ENCODE results near the gene RPRD1B.

Gene RPRD1B

DNA sequence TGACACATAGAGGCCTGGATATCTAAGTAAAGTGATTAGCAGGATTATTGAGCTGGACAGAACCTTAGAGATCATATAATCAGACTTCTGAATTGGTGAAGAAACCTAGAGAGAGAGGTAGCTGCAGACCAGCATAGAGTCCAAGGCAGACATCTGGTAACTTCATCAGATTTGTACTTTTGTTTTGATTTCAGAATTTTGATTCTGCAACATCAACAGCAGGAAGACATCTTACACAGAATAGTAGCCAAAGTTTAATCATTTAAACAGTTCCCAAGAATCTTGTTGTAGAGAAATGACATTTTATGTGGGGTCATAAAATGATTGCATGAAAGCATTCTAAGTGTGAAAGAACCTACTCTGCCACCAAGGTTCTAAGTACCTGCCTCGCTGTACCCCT lies 39.4 kb downstream of the RPRD1B start:
- no peak for DNase-seq (ENCODE audit: low read depth in 2 of 3, low spot score in 2 of 3)

DNA sequence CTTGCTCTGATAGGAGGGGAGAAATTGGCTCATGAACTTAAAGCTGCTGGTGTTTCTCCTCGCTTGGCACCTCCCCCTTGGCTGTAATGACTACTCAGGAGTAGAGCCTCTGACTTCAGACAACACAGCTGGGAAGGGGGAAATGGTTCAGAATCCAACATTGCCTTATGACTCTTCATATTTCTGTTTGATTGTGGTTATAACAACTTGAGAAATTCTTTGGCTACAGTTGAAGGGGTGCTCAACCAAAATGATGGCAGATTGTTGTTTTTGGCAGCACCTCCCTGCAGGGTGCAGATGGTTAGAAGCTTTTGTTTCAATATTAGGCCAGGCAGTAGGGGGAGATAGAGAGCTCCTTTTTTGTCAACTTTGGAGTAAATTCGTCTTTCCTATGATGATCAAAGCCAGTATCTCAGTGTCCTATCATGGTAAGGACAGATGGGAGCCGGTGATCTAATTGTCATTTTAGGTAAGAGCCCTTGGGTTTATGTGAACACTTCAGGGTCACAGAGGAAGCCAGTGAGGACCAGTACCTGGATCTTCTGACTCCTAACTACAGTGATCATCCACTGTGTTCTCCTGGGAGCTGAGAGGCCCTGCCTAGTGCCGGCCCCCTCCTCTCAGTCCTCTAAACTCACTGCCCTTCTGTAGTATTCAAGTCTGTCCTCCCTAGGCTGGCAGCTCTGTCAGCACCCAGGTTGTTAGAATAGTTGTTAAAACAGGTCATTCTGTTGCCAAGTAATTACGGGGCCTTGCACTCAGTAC lies 39.9 kb downstream of the RPRD1B start:
- DNase-seq (ENCODE audit: low read depth in 2 of 3, low spot score in 2 of 3) = no peak

DNA sequence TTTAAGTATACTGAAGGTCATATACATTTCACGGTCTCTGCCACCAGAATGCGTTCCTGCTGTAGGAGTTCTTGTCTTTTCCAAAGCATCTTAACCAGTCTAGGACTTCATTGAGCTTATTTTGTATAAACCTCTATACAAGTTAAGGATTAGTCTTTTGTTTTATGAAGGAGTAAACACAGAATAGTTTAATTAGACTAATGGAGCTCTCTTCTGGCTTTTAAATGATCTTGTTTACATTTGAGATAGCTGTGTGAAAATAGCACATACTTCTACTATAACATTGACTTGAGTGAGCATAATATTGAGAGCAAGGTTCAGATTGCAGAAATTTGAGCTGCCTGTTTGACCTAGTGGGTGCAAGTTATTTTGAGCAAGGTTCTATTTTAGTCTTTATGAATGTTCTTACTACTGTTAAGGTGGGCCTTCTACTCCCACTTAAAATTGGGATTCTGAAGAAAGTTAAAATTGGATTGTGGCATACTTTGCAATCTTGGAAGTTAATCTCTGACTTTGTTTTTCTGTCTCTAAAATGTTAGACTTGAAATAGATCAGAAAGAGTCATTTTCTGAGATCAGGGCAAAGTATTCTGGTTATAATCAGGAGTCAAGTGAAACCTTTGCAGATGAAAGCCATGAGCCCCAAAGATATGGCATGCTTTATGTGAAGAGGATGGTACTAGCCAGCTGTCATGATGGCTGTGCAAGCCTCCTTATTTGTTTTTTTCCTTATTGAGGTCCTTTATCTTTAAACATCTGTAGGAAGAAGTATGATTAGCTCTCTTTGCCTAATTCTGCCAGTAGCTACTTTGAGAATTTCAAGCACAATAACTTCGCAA lies 41.8 kb downstream of the RPRD1B start:
- no peak for DNase-seq (ENCODE audit: low read depth in 2 of 3, low spot score in 2 of 3)

DNA sequence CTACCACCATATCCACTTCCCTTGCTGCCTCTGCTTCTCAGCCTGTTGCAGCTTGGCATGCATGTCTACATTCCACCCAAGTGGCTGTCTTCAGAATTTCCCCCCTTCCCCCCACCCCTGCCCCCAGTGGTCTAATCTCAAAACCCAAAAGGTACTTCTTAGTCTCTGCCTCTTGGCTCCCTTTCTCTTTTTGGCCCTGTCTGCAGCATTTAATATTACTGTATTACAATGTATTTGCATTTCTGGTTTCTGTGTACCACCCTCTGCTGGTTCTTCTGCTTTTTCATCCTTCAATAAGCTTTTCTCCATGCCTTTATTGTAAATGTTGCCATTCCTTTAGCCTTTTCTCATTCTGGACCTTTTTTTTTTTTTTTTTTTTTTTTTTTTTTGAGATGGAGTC lies 43.0 kb downstream of the RPRD1B start:
- DNase-seq (ENCODE audit: low read depth in 2 of 3, low spot score in 2 of 3) = no peak

GRCh38 chr20:38078084-38078483 lies 44.5 kb downstream of the RPRD1B start:
- no peak for DNase-seq (ENCODE audit: low read depth in 2 of 3, low spot score in 2 of 3)

GRCh38 chr20:38079353-38079752 lies 45.8 kb downstream of the RPRD1B start:
- DNase-seq (ENCODE audit: low read depth in 2 of 3, low spot score in 2 of 3) = no peak

GRCh38 chr20:38081575-38081974 lies 48.0 kb downstream of the RPRD1B start:
- no peak for DNase-seq (ENCODE audit: low read depth in 2 of 3, low spot score in 2 of 3)

DNA sequence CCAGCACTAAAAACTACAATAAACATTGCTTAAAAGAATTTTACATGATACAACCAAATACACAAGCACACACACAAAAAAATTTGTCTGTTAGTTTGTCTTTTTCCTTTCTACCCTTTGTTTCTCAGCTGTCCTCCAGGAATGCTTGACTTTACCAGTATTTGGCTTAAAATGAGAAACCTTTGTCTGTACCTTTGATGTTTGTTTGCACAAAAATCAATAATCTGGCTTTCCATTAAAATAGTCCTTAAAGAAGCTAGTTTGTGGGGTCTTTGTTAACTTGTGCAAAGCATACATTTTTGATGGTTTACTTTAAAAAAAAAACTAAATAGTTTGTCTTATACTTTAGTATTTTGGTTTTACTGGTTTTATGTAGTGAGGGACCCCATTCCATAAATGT lies 49.3 kb downstream of the RPRD1B start:
- no peak for DNase-seq (ENCODE audit: low read depth in 2 of 3, low spot score in 2 of 3)

GRCh38 chr20:38083338-38084048 lies 49.9 kb downstream of the RPRD1B start:
- DNase-seq (ENCODE audit: low read depth in 2 of 3, low spot score in 2 of 3) = no peak

DNA sequence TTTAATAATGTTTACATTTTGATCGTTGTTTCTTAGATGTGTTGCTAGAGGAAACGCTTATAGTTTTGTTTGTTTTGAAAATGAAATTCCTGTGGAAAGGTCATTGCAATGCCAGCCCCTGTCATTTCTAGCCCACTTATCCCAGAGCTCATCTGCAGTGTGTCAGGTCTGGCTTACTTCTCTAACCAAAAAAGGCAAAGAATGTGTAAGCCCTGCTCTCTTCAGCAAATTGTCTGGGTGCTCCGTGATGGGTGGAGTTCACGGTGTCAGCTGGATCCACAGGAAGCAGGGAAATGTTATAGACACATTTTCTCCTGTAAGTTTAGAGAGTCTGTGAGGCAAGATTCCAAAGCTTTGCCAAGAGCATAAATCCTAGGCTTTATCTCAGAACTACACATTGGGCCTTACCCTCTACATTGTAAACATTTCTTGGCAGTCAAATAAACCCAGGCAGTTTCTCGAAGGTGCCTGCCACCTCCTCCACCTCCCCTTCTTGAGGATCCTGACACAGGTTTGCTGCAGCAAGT lies 50.9 kb downstream of the RPRD1B start:
- DNase-seq (ENCODE audit: low read depth in 2 of 3, low spot score in 2 of 3) = no peak

DNA sequence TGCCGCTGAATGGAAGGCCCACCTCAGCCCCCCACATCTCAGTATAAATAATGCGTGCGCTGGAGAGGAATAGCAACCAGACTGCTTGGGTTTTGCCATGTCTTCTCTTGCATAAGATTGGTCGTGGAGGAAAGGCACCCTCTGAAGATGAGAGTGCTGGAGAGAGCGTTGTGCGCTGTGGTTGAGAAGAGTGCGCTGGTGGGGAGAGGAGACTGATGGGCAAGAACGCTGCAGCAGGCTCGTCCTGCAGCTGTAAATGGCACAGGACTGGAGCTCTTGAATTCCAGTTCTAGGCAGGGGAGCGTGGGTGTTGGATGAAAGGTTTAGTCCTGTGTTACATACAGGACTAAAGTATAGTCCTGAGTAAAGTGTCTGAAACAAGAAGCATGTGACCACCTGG lies 51.5 kb downstream of the RPRD1B start:
- DNase-seq (ENCODE audit: low read depth in 2 of 3, low spot score in 2 of 3) = no peak

- DNase-seq (ENCODE audit: low read depth in 2 of 3, low spot score in 2 of 3) = no peak
These were observed 56.0 kb downstream of the RPRD1B start for GRCh38 chr20:38089500-38089899.

DNA sequence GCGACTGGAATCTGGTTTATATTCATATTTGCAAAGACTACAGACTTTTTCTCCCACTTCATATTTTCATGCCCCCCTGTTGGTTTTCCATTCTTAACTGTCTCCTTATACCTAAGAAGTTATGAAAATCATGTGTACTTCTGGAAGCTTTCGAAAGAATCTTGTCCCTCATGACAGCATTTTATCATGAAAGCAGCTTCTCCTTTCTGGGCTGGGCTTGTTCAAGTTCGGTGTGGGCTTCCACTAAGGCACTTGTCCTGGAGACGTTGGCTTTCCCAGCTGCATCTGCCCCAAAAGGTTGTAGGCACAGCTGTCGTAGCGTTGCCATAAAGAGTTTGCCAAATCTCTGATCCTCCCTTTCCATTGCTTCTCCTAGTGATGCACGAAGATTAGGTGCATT lies 56.5 kb downstream of the RPRD1B start:
- no peak for DNase-seq (ENCODE audit: low read depth in 2 of 3, low spot score in 2 of 3)

DNA sequence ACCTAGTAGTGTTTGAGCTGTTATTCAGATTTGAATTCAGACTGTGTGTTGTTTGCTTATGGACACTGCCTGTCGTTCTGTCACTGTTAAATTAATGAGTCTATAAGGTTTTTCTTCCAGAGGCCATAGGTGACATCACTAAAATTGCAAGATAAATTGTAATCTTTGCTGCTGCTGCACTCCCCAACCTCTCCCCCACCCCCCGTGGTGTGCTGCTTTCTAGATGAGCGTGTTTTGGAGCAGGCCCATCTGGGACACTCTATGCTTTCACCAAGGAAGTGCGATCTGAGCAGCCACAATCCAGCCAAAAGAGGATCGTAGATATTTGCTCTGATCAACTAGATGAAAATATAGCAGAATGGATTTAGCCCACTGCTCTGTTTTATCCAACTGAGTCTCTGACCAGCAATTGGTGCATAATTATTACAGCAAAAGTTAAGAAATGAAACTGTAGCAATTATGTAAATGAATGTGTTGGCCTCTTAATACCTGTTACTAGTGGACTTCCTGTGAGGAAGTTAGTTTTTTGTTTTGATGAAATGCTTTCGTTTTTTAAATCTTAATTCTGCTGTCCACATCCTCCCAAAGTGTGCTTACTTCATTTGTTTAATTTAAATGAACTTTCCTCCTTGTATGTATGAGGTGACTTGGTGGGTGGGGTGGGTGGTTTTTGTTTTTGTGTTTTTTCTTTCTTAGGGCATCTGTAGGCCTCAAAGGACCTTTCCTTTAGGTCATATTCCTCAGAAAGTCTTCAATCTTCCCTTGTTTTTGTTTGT lies 58.1 kb downstream of the RPRD1B start:
- DNase-seq (ENCODE audit: low read depth in 2 of 3, low spot score in 2 of 3) = no peak

GRCh38 chr20:38092260-38092857 lies 58.8 kb downstream of the RPRD1B start:
- DNase-seq (ENCODE audit: low read depth in 2 of 3, low spot score in 2 of 3) = no peak

- no peak for DNase-seq (ENCODE audit: low read depth in 2 of 3, low spot score in 2 of 3)
These were observed 59.4 kb downstream of the RPRD1B start for GRCh38 chr20:38092915-38093314.

DNA sequence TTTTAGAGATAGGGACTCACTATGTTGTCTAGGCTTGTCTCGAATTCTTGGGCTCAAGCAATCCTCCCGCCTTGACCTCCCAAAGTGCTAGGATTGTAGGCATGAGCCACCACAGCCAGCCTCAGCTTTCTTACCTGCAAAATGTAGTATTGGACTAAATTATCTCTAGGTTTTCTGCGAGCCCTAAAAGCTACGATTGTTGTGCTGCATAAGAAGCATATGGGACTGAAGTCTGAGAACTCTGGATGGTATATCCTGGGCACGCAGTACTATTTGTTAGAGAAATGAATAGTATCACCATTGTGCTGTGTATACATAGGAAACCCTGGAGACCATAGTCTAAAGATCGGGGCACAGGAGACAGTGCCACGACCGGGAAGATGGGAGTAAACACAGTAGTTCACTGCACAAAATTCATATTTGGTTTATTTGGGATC lies 60.1 kb downstream of the RPRD1B start:
- DNase-seq (ENCODE audit: low read depth in 2 of 3, low spot score in 2 of 3) = no peak

DNA sequence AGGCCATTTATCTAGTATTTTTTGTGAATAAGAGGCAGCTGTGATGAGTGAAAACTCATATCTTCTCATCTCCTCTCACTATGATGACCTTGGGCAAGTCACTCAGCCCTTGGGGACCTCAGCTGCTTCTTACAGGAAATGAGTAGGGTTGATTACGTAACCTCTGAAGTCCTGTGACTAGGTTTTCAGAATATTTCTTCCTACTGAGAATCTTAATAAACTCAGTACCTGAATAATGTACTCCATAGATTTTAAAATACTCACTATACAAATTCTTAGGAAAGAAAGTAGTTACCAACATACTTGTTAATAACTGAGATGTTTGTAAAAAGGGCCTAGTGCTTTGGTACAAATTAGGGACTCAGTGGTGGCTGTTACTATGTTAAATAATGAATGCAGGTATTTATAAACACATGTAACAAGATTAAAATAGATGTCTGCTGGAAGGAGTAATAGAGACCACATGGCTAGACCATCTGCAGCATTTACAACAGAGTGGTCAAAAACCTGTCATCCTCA lies 60.9 kb downstream of the RPRD1B start:
- DNase-seq (ENCODE audit: low read depth in 2 of 3, low spot score in 2 of 3) = no peak

DNA sequence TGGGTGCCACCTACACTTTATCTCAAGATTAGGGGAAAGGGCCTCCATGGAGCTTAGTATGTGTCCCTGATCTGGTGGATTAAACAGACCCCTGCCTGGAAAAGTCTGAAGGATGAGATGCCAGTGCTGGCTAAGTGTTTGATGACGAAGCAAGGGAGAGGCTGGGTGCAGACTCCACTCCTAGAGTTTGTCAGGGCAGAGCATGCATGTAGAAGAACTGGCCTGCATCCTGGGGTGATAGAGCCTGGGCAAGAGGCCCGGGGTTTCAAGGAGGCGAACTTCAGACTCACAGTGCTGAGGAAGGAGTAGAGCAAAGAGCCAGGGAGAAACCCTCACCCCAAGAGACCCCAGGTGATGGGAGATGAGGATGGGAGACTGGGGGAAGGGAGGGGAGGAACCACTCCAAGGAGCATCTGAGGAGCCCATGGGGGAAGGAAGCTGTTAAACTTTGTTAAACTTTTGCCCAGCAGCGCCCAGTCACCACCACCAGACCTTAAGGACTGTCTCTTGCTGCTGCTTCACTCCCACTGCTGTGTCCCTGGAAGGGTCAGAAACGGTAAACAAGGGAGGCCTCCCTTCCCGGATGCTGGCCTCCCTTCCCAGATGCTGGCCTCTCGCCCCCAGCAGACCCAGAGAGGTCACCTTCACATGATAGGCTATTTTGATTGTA lies 61.6 kb downstream of the RPRD1B start:
- DNase-seq (ENCODE audit: low read depth in 2 of 3, low spot score in 2 of 3) = no peak

DNA sequence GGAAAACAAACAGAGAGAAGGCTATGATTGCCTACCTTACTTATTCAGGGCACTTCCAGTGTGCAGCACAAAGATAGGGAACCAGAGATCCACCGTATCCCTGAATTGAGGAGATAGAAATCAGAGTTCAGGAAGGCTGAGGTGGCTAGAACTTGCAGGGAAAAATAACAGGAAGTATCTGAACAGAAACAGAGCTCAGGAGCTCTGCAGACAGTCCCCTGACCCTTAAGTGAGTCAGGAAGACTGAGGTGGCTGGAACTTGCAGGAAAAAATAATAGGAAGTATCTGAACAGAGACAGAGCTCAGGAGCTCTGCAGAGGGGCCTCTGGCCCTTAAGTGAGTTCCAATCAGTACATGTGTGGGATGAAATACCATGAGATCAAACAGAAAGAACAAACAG lies 65.4 kb downstream of the RPRD1B start:
- no peak for DNase-seq (ENCODE audit: low read depth in 2 of 3, low spot score in 2 of 3)
